ENCODE measurements around the gene ENOX1.

The ENOX1 gene

DNA sequence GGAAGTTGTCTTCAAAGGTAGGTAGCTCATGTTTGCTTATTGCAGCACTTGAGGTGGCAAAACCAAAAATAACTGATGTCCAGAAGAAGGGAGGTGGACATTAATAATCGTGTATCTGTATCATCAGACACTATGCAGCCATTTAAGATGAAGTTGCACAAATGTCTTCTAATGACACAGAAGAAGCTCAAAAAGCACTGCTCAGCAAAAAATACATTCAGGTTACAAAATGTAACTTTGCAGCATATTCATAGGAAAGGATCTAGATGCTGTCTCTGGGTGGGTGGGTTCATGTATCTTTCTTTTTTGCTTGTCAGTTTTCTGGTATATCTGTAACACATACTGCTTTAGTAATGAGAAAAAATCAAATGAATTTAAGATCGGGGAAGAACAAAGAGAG, 515.6 kb downstream of the ENOX1 start:
- FAIRE-seq = no peak

DNA sequence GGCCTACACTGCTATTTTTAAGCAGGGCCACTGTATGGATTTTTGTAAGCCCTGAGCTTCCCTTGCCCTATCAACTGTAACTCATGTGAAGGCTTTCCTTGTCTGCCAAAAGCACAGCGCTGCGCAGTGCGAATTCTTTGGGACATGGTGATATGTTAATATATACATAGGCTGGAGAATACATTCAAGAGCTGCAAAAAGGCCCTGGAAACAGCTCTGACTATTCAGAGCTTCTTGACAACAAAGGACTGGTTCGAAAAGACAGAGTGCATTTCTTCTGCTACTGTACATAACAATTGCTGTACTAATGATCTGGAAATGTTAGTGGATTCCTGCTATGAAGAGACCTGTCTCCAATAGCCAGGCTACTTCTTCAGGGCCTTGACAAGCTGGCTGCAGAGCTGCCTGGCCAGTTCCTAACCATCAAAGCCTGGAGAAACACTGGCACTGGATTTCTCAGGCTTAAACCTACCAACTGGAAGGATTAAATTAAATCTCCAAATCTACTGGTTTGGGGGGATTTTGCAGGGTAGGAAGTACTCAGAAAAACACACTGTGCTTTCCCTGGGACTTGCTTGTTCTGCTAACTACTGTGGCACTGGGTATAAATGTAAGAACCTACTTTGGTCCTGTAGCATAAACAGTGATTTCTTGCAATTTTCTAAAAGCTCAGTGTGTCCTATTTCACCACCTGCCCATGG, 516.5 kb downstream of the ENOX1 start:
- no peak for FAIRE-seq

GRCh38 chr13:43269037-43269481, 517.7 kb downstream of the ENOX1 start:
- FAIRE-seq = no peak

- FAIRE-seq = no peak
Measured at GRCh38 chr13:43268632-43269031, 518.1 kb downstream of the ENOX1 start.

- no peak for FAIRE-seq
Measured at GRCh38 chr13:43267916-43268315, 518.9 kb downstream of the ENOX1 start.

GRCh38 chr13:43266936-43267615, 519.7 kb downstream of the ENOX1 start:
- no peak for FAIRE-seq

GRCh38 chr13:43265028-43265427, 521.7 kb downstream of the ENOX1 start:
- no peak for FAIRE-seq

DNA sequence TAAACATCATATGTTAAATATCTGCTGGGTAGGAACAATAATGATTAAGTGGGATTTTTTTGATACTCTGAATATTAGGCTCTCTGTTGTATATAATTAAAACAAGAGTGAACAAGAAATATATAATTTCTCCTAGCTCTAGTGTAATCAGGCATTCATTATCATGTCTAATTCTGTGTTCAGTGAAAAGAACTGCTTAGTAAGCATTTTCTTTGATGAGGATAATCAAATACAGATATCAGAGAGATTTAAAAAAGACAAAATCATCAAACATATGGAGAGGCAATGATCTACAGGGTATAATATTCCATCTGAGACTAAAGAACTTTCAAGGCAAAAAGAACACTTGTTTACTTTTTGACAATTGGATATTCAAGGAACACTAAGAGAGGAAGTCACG, 522.3 kb downstream of the ENOX1 start:
- no peak for FAIRE-seq

DNA sequence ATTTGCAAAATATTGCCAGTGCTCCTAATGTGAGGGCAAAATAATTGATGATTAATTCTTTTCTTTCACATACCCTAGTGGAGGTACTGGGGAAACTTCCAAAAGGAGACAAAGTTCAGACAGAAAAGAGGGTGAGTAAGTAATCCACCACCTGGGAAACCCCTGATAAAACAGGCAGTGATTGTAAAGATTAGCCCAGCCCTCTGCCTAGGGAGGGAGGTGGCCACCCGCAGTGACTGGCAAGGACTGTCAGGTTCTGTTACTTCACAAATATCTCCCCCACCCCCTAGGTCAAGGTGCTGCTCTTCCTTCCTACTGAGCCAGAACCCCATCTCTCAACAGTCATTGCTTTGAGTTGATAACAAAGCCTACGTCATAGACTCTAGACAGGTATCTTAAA, 523.7 kb downstream of the ENOX1 start:
- no peak for FAIRE-seq

DNA sequence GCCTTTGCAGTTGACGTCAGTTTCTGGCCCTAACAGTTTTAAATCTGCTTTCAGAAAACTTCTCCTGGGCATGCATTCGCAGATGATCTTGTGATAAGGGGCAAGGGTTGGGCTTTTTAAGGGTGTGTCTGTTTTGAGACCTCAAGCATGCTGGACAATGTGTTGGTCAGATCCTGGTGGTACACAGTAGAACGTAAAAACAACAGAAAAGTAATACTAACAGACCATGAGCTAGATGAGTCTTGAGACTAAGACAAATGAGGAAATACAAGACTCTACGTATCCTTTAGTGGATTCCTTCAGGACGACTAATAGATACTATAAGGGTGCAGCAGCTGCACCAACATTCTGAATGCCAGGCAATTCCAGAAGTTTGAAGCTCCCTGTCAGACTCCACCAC, 525.8 kb downstream of the ENOX1 start:
- FAIRE-seq = no peak

DNA sequence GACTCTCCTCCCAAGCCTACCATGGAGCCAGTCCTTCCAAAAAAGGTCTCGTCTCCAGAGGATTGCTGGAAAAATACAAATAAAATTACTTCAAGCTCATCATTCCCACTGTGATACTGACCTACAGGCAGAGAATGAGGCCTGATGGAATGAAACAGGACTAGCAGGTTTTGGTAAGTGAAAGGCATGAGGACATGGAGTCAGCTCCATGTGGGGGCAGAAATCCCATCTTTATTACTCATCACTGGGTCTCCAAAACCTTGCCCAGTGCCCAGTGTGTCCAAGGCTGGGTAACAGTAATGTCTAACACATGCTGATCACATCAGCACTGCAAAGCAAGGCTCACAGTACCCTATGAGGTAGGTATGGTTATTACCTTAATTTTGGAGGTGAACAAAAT, 528.0 kb downstream of the ENOX1 start:
- FAIRE-seq = no peak

DNA sequence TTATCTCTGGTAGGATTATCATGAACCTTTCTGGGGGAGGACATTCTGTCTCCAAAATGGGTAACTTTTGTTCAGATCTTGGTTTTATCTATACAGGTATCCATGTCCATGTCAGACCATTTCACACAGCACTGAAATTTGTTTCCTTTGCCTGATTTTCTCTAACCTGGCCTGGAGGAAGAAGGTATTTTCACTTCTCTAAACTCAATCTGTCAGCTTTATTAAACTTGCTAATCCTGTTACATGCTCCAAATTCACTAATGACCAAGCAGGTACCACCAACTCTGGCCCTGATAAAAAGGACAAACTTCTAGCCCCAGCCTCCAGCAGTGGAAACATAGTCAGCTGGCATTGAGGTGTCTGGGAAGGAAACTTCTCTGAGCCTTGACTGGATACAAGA, 529.0 kb downstream of the ENOX1 start:
- FAIRE-seq = no peak

DNA sequence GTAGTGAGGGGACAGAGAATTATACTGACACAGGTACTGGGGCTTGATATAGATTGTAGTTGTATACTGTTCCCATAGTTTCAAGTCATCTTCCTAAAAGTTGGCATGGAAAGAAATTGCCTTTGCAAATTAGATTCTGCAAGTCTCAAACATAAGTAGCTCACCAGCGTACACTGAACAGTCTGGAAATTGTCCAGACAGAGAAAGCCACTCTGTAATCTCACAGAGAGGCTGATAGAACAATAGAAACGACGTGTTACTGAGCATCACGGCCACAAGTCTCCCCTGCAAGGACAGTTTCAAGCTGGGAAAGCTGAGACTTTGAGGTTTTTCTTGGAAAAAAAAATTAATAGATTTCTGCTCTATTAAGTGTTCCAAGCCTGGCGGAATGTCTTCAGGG, 534.8 kb downstream of the ENOX1 start:
- no peak for FAIRE-seq

DNA sequence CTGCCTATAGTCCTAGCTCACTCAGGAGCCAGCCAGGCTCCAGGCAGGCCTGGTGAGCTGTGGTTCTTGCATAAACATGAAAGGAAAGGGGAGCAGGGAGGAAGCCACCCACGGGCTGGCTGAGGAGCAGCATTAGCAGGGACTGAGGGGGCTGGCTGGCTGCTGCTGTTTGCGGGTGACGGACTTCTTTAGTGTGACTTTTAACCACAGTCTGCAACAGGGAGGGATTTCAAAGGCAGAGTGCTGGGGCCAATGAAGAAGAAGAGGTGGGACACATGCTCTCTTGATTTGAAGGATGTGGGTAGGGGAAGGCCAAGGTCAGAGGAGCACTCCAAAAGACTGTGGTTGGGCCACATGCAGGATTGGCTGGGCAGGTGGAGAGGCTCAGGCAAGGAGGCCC, 540.4 kb downstream of the ENOX1 start:
- no peak for FAIRE-seq

DNA sequence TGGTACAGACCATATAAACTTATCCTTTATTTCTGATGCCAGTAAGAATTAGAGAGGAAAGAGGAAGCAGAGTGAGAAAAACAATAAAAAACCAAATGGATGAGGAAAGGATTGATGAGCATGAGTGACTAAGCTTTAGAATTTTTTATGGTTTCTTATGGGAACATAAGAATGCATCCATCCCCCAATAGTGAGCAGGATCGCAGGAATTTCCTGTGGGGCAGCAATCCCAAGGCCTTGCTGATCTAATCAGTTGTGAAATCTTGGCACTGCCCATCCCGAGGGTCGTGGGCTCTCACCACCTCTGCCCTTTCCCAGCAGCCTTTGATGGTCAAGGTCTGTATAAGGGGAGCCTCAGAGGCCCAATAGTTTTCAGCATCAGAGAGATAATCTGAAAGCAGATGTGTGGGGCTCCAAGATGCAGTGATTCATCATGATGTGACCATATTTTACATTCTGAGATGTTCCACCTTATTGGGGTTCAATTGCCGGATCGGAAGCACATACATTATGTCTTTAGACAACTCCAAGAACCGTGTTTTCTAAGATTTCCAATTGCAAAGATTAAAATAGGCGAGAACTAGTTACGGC, 541.3 kb downstream of the ENOX1 start:
- FAIRE-seq = no peak

DNA sequence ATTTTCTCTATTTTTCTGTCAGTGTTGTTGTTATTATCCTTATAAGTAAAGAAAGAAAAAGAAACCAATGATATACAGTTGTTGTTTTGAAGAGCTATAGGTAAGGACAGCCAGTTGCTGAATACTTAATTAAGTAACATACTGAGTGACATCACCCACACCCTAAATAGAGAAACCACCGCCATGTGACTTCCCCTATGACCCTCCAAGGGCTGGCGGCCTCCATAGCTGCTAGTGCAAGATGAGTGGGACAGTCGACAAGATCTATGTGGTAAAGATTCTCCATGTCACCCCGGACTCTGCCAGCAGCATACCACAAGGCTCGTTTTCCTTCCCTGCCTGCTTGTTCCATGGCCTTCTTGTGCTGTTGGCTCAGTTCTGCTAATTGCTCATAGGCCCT, 542.3 kb downstream of the ENOX1 start:
- FAIRE-seq = no peak

DNA sequence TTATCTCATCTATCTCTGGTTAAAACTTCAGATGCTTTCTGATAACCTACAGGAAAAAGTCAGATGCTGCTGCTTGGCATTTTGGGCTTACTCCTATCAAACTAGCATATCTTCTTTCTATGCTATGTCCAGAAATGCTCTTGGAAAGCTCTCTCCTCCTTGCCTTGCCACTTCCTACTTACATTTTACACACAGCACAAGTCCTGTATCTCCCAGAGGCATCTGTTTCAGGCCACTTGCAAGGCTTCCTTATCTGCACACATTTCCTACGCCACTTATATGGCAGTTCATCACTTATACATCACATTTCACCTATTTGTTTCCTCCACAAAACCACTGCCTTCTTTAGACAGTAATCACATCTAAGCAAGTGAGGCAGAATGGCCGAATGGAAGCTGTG, 543.1 kb downstream of the ENOX1 start:
- no peak for FAIRE-seq

DNA sequence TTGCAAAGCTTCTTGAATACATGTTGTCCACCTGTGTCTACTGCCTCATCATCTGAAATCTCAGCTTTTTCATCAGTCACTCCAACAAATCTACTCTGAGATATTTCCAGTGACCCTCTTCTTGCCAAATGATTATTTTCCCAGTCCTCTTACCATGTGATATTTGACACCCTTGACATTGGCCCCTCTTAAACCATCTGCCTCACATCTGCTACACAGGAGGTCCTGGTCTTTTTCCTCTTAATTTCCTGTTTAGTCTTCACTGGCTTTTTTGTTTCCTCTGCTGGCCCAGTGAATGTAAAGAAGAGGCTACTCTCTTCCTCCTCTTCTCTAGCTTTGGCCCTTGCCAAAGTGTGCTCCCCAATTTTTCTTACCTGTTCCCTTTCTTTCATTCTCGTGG, 544.7 kb downstream of the ENOX1 start:
- FAIRE-seq = no peak

- FAIRE-seq = no peak
Measured at GRCh38 chr13:43240278-43240677, 546.5 kb downstream of the ENOX1 start.

DNA sequence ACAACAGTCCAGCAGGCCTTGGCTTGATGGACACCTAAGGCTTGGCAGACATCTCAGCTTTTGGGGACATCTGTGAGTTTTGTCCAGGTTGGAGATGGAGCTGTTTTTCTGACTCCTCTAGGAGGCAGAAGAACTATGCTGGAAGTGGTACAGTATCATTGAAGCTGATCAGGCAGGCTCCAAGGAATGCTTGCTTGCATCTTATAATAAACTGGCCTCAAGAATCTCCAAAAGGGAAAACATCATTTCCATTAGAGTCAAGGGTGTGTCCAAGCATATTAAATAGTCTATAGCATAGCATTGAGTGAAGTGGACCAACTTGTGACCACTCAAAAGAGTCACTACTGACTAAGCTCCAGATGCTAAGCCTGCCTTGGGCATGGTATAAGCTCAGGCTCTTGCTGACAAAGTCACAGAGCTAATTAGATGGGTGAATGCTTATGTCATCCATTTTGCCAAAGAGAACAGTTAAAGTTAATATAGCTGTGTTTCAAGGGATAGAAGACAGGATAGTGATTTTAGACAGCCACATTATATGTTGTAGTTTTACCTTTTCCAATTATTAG, 547.4 kb downstream of the ENOX1 start:
- FAIRE-seq = no peak

DNA sequence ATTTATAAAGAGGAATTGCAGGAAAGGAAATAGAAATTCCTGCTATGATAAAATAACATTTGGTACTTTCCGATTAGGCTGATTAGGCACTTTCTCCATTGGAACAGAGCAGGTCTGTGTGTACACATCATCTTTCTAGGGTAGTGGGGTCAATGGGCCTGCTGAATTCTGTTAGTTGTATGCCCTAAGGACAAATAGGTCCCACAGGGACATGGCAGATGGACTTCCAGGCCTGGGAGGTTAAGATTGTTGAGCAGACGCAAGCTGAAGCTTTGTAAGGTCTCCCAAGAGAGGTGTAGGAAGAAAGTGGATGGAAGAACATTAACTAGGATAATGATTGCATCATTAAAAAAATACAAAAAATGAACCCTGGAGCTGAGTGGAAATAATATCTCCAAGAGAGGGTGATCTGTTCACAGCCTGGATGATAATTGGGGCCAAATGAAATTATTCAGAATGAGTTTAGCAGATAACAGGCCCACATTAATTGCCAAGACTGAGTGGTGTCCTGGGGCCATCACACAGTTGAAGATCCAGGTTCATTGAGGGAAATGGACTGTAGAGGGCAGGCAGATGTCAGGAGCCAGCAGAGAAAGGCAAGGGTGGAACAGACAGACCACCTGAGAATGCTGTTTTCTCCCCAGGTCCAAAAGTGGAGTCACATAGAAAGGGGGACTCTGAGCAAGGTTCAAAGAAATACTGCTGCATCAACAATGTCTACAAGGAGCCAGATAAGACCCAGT, 548.3 kb downstream of the ENOX1 start:
- FAIRE-seq = no peak

DNA sequence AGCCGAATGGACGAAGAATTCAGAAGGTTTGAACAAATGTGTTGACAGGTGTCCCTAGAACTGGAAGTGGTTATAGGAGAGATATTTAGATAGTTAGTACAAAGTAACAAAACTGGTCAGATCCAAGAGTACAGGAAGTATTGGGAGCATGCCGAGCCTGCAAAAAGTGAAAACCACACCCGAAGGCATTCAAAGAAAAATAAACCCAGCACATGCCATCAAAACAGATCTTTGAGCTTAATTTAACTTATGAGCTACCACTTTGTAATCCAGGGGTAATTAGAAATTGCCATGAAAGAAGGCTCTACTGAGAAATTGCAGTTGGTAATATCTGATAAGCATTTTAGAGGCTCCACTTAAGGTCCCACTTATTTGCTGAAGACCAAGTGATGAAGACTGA, 549.2 kb downstream of the ENOX1 start:
- no peak for FAIRE-seq

GRCh38 chr13:43235028-43235427, 551.7 kb downstream of the ENOX1 start:
- FAIRE-seq = no peak

Measured in G401.6 (cell line).